AG04450 (cell line): Measurements from ENCODE around the gene ABCB6. TPM values are rescaled to one million over a fixed set of nuclear protein-coding genes. Genes with fewer than 3 reads are reported as not detected.
A peak's percentile ranks its signal among the peaks of the same experiment; 100 is the strongest.

Experiments
- CTCF ChIA-PET: fragments of 300-600, 350-600 bp; formaldehyde crosslinking; extraction: SDS; loops from one replicate; lab custom pipeline; 2022; ENCODE audit warnings: antibody characterized with exemption, inconsistent platforms; lab: Charles Lee
- POLR2A ChIA-PET: fragments of 350-600 bp; formaldehyde crosslinking; extraction: SDS; loops from one replicate; lab custom pipeline; 2021; ENCODE audit warnings: antibody characterized with exemption, inconsistent platforms; lab: Yijun Ruan, JAX
- DNase-seq: peaks from one replicate; pipeline ENCODE4 v3.0.0-alpha.2; 2011; ENCODE audit warnings: low read depth, low spot score
- H3K27ac ChIP-seq: one replicate; pipeline ENCODE4 v1.5.1; 2012; ENCODE audit warnings: low read depth, low read length, control low read depth
- H3K27me3 ChIP-seq: one replicate; pipeline ENCODE4 v1.6.0; 2012; ENCODE audit warnings: low read length; ENCODE audit not compliant: control insufficient read depth, insufficient read depth
- H3K4me3 ChIP-seq: 2 replicates; pipeline ENCODE4 v1.5.1; 2011; ENCODE audit warnings: mild to moderate bottlenecking, low read depth, low read length, control low read depth
- H3K9me3 ChIP-seq: 2 replicates; pipeline ENCODE4 v1.5.1; 2012; ENCODE audit warnings: low read length; ENCODE audit not compliant: control insufficient read depth, insufficient read depth
- polyA minus RNA-seq: library from RNA; depleted of rRNA, polyadenylated mRNA; stranded (reverse); fragments of >200 nt; gene quantifications from 2 replicates; pipeline ENCODE4 v1.2.3, GENCODE V29; 2011; rRNA and poly(A)+ RNA removed
- polyA plus RNA-seq: library from polyadenylated mRNA; depleted of rRNA; stranded (reverse); fragments of >200 nt; gene quantifications from 2 replicates; pipeline ENCODE4 v1.2.3, GENCODE V29; 2011; rRNA removed
- TF ChIP-seq, protein P1 (sequence below): IDR thresholded peaks from 2 replicates; pipeline ENCODE4 v1.5.1; 2011; ENCODE audit warnings: low read depth, low read length, control low read depth, inconsistent platforms

ABCB6 gene
- polyA plus RNA-seq = 20.9 and 22.2 TPM in 2 replicates
- polyA minus RNA-seq = 32.4 and 33.0 TPM in 2 replicates

DNA sequence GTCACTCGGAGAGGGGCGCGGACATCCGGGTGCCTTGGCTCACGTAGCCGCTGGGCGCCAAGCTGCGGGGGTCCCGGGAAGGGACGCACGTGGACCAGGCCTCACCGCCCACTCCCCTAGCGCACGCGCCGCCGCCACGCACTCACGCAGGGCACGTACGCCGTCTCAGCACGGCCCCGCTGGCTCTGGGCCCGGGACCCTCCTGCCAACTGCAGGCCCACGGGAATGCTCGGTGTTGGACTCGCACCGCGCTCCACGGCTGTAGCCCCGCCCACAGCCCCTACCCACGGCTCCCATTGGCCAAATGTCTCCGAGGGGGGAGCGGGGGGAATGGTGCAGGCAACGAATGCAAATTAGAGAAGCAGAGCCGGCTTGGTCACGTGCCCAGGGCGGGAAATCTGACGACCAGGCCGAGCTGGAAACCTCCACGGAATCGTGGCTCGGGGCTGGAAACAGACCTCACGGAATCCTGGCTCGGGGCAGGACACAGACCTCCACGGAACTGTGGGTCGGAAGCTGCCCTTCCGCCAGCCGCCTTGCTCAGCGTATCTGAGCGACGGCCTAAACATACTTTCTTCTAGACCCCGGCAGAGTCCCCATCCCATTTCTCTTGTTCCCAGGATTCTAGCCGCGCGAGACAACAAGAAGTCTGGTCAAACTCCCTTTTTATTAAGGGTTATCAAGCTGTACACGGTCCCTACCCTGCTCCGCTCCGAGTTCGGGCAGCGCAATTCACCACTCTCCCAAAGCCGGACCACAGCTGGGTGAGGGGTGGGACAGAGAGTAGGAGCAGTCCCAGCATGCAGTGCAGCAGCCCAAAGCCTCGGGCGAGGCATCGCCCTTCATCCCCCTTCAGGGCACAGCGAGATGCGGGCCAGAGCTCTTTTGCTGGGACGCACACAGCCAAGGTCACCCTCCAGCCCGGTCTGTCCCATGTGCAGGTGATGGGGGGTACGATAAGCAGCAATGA is at the start of gene ABCB6:
Gene ABCB6, minus strand, starts transcription at position 227 of the 970 bp plus-strand sequence. CDS start 285 bp downstream, outside the sequence.
- TF ChIP-seq, protein P1, sequence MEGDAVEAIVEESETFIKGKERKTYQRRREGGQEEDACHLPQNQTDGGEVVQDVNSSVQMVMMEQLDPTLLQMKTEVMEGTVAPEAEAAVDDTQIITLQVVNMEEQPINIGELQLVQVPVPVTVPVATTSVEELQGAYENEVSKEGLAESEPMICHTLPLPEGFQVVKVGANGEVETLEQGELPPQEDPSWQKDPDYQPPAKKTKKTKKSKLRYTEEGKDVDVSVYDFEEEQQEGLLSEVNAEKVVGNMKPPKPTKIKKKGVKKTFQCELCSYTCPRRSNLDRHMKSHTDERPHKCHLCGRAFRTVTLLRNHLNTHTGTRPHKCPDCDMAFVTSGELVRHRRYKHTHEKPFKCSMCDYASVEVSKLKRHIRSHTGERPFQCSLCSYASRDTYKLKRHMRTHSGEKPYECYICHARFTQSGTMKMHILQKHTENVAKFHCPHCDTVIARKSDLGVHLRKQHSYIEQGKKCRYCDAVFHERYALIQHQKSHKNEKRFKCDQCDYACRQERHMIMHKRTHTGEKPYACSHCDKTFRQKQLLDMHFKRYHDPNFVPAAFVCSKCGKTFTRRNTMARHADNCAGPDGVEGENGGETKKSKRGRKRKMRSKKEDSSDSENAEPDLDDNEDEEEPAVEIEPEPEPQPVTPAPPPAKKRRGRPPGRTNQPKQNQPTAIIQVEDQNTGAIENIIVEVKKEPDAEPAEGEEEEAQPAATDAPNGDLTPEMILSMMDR = no peak
- CTCF ChIA-PET = interaction anchor here (0.5 to 1.5 kb wide), 4 partner anchors 59 to 239 kb away, joined by 3 to 4 read pairs (median 3); no protein-coding TSS in a partner anchor
- H3K4me3 ChIP-seq = peak within 1 kb of the TSS; percentile 69
- POLR2A ChIA-PET = interaction anchor here (0.6 to 4.6 kb wide), 10 partner anchors 11 to 90 kb away, joined by 3 to 37 read pairs (median 6); partner anchors contain the start of genes ANKZF1, ATG9A, CNPPD1 and DNAJB2
- no peaks in the 10 kb centered on the region; the same call in 1 of the 2 replicates for H3K9me3 ChIP-seq
- peak within 1 kb of the TSS; percentile 96 for H3K27ac ChIP-seq
- H3K27me3 ChIP-seq = no peaks in the 10 kb centered on the region
- peak; percentile 84 for DNase-seq

DNA sequence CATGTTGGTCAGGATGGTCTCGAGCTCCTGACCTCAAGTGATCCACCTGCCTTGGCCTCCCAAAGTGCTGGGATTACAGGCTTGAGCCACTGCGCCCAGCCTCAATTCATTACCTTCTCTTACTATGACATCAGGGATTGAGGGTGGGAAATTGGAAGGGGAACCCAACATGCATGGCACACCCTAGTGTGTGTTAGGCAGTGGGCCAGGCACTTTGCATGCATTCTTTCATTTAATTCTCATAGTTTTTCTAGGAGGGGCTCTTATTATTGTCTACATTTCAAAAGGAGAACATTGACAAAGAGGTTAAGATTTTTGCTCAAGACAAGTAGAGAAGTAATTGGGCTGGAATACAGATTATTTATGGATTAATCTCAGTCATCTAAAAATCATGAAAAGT is 49.5 kb upstream of the ABCB6 start:
- no peak overlapping the region for H3K4me3 ChIP-seq
- ChIA-PET POLR2A (no interaction called here), CTCF (no interaction called here)
- TF ChIP-seq, protein P1 = no peak
- DNase-seq = no peak
- H3K27me3 ChIP-seq = peaks cover 20% of the 10 kb centered on the region
- H3K27ac ChIP-seq = no peak overlapping the region
- H3K9me3 ChIP-seq = no peaks in the 10 kb centered on the region

DNA sequence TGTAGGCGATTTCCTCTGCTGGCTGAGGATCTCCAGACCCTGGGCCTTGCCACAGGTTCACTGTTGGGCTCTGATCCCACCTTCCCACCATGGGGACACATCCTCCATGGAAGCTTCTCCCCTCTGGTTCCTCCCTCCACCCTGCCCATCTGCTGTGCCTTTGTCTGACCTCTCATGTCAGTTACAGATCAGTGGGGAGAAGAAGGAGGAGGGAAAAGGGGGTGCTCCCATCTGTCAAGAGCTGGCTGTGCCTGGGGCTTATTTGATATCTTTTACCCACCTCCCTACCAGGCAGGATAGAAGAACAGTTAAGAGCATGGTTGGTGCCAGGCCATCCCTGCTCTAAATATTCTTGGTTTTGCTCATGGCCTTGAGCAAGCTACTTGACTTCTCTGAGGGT is 48.1 kb upstream of the ABCB6 start:
- Histone ChIP-seq H3K27ac (no peak overlapping the region), H3K4me3 (no peak overlapping the region), H3K9me3 (no peaks in the 10 kb centered on the region), H3K27me3 (peaks cover 25% of the 10 kb centered on the region)
- TF ChIP-seq, protein P1 = no peak
- DNase-seq = no peak
- ChIA-PET POLR2A (no interaction called here), CTCF (interaction anchor here (0.5 to 1.1 kb wide), 2 partner anchors 11 to 149 kb away, joined by 4 read pairs; no protein-coding TSS in a partner anchor)

DNA sequence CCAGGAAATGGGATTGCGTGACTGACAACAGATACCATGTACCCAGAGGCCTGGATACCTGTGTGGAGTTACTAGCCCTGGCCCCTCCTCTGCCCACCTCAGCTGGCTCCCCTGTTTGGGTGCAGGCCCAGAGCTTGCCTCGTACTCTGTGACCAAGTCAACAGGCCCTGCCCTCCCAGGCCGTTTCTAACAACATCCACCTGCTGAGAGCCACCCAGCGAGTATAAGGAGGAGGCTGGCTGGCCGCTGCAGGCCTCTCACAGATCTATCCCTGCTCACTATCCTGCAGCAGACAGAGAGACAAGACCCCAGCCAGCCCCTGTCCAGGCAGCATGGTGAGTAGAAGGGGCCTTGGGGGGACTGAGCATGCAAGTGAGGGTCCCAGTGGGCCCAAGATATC is 47.5 kb upstream of the ABCB6 start:
- Histone ChIP-seq H3K9me3 (no peaks in the 10 kb centered on the region), H3K27me3 (peaks cover 28% of the 10 kb centered on the region), H3K4me3 (no peak overlapping the region), H3K27ac (no peak overlapping the region)
- ChIA-PET POLR2A (no interaction called here), CTCF (interaction anchor here (5.7 kb wide), 1 partner anchor 11 kb away, joined by 56 read pairs; the partner anchor contains the start of gene DNAJB2)
- TF ChIP-seq, protein P1 = no peak
- no peak for DNase-seq
